Uterus (tissue), 4 donors: ENCODE data around the gene GPR107. TPM values are rescaled to one million over a fixed set of nuclear protein-coding genes. Genes with fewer than 3 reads are reported as not detected.
A peak's percentile ranks its signal among the peaks of the same experiment; 100 is the strongest.

Experiments used
- DNase-seq, 2 donors: peaks; one replicate each; pipeline ENCODE4 v3.0.0-alpha.2; 2019 to 2020
- H3K27ac ChIP-seq, 2 donors: fragments of 200-600 bp; sonication (generic); 1 replicate in 1 of 2; 2 replicates in 1 of 2; pipeline ENCODE4 v1.5.1; 2016 to 2018
- H3K27me3 ChIP-seq, 2 donors: fragments of 200-600 bp; sonication (generic); one replicate each; pipeline ENCODE4 v1.5.1; 2018 to 2019; ENCODE audit warnings: control low read depth in 1 of 2
- H3K36me3 ChIP-seq, 2 donors: fragments of 200-600 bp; sonication (generic); one replicate each; pipeline ENCODE4 v1.5.1; 2019; ENCODE audit warnings: control low read depth in 1 of 2
- H3K4me1 ChIP-seq, 2 donors: fragments of 200-600 bp; sonication (generic); one replicate each; pipeline ENCODE4 v1.5.1; 2018 to 2019; ENCODE audit warnings: control low read depth in 1 of 2
- H3K4me3 ChIP-seq, 2 donors: fragments of 200-600 bp; sonication (generic); 1 replicate in 1 of 2; 2 replicates in 1 of 2; pipeline ENCODE4 v1.5.1; 2018 to 2019; ENCODE audit warnings: mild to moderate bottlenecking in 1 of 2
- H3K9me3 ChIP-seq, 2 donors: fragments of 200-600 bp; sonication (generic); one replicate each; pipeline ENCODE4 v1.5.1; 2019; ENCODE audit warnings: control low read depth in 1 of 2
- POLR2A ChIP-seq, 2 donors: fragments of 450-650 bp; IDR thresholded peaks; one replicate each; pipeline ENCODE4 v1.6.1; 2016; ENCODE audit warnings: antibody characterized with exemption in 2 of 2, mild to moderate bottlenecking in 1 of 2, moderate library complexity in 1 of 2
- intact Hi-C: fragments of 100-400 bp; cut with DNase I; formaldehyde crosslinking; loops from one replicate; pipeline ENCODE4 v1.15.1; 2023; ENCODE audit warnings: low total_unique reads
- small RNA-seq: library from RNA; depleted of rRNA; stranded (forward); fragments of <200 nt; gene quantifications from one replicate; pipeline ENCODE3, GENCODE V24; 2016
- total RNA-seq, 4 donors: library from RNA; depleted of rRNA in 3 of 4; stranded (reverse); fragments of >200 nt in 3 of 4; gene quantifications; one replicate each; pipeline versions ENCODE4 v1.1.0 to v1.2.4, GENCODE V29; 2014 to 2023
- TF ChIP-seq, protein P1 (sequence below), 4 experiments: fragments of 200-600 bp in 2 of 4; fragments of 450-650 bp in 2 of 4; sonication (generic) in 2 of 4; IDR thresholded peaks; one replicate each; pipeline ENCODE4 v1.5.1; 2016 to 2019; ENCODE audit warnings: antibody characterized with exemption in 4 of 4, mild to moderate bottlenecking in 2 of 4, moderate library complexity in 1 of 4
- donor health status: DM: yes; HTN: yes; CAD: no.

GPR107 gene
- total RNA-seq, 4 donors from 2014 or later, result 10.8 to 41.5 (median 26.7) TPM

- peak overlapping the region; percentile 93 to 95 for H3K27ac ChIP-seq
- peaks cover 0 to 7% of the 10 kb centered on the region in 2 donors for H3K4me1 ChIP-seq
- intact Hi-C loops, result no loop called here
- peak in 1 of 2 donors; percentile 26 for DNase-seq
- no peak for TF ChIP-seq POLR2A (IDR thresholded peaks at IDR 0.05)
- TF ChIP-seq, protein P1, sequence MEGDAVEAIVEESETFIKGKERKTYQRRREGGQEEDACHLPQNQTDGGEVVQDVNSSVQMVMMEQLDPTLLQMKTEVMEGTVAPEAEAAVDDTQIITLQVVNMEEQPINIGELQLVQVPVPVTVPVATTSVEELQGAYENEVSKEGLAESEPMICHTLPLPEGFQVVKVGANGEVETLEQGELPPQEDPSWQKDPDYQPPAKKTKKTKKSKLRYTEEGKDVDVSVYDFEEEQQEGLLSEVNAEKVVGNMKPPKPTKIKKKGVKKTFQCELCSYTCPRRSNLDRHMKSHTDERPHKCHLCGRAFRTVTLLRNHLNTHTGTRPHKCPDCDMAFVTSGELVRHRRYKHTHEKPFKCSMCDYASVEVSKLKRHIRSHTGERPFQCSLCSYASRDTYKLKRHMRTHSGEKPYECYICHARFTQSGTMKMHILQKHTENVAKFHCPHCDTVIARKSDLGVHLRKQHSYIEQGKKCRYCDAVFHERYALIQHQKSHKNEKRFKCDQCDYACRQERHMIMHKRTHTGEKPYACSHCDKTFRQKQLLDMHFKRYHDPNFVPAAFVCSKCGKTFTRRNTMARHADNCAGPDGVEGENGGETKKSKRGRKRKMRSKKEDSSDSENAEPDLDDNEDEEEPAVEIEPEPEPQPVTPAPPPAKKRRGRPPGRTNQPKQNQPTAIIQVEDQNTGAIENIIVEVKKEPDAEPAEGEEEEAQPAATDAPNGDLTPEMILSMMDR (IDR thresholded peaks at IDR 0.05), result no peak
- no peaks in the 10 kb centered on the region for H3K27me3 ChIP-seq
- H3K4me3 ChIP-seq, result peak overlapping the region; percentile 16 to 30
- no peaks in the 10 kb centered on the region for H3K36me3 ChIP-seq
- no peaks in the 10 kb centered on the region for H3K9me3 ChIP-seq
These were observed 132.3 kb downstream of the GPR107 start for GRCh38 chr9:130186051-130186450.

DNA sequence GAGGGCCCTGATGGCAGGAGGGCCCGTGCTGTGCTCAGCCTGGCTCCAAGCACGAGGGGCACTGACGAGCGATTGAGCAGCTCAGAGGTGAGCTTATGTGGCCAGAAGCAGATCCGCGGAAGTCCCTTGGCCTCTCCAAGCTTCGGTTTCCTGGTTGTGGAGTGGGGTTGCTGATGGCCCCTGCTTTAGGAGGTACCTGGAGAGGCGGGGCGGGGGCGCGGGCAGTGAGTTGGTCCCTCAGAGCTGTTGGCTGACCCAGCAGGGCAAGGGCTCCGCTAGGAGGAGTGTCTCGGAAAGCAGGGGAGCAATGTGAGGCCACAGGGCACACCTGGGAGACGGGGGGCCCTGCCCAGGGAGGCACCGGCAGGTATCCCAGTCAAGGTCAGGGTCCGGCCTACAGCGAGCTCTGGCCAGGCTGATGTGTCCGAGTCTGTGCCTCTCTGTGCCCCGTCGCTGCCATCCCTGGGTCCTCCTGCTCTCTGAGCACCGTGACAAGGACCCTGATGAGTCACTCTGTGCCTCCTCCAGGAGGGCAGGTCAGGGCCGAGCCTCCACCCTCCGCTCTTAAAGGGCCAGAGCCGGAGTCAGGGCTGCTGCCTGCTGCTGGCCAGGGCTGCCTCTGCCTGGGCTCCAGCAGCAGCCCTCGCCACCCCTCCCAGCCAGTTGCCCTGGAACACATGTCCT is 133.3 kb downstream of the GPR107 start:
- H3K27me3 ChIP-seq, result no peaks in the 10 kb centered on the region
- no peaks in the 10 kb centered on the region for H3K9me3 ChIP-seq
- intact Hi-C loops, result no loop called here
- H3K27ac ChIP-seq, result peak overlapping the region; percentile 93 to 95
- peak; percentile 58 to 77 for DNase-seq
- H3K4me3 ChIP-seq, result peak overlapping the region; percentile 32 to 37
- H3K36me3 ChIP-seq, result no peaks in the 10 kb centered on the region
- H3K4me1 ChIP-seq, result peaks cover 0 to 14% of the 10 kb centered on the region in 2 donors
- TF ChIP-seq POLR2A (IDR thresholded peaks at IDR 0.05), result peak; percentile 9 to 52
- TF ChIP-seq, protein P1 (IDR thresholded peaks at IDR 0.05), result peak in 1 of 4 experiments; percentile 2

DNA sequence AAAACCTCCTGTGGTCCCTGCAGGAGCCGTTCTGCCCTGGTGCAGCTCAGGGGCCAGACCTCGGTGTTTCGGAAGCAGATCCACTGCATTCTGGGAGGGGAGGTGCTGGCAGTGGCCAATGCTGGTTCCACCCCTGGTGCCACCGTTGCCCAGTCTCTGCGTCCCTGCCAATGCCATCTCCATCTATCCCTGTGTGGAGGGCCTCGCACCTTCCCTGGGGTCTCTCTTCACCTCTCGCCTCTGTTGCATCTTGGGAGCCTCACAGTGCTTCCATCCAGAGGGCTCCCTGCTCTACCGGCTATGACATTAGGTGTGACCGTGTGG is 133.8 kb downstream of the GPR107 start:
- Histone ChIP-seq H3K27me3 (no peaks in the 10 kb centered on the region), H3K9me3 (no peaks in the 10 kb centered on the region), H3K27ac (peak overlapping the region; percentile 93 to 95), H3K4me1 (peaks cover 0 to 14% of the 10 kb centered on the region in 2 donors), H3K36me3 (no peaks in the 10 kb centered on the region), H3K4me3 (peak overlapping the region; percentile 32 to 37)
- no peak for DNase-seq
- TF ChIP-seq, protein P1 (IDR thresholded peaks at IDR 0.05), result peak in 1 of 4 experiments; percentile 1
- TF ChIP-seq POLR2A (IDR thresholded peaks at IDR 0.05), result no peak
- intact Hi-C loops, result no loop called here

DNA sequence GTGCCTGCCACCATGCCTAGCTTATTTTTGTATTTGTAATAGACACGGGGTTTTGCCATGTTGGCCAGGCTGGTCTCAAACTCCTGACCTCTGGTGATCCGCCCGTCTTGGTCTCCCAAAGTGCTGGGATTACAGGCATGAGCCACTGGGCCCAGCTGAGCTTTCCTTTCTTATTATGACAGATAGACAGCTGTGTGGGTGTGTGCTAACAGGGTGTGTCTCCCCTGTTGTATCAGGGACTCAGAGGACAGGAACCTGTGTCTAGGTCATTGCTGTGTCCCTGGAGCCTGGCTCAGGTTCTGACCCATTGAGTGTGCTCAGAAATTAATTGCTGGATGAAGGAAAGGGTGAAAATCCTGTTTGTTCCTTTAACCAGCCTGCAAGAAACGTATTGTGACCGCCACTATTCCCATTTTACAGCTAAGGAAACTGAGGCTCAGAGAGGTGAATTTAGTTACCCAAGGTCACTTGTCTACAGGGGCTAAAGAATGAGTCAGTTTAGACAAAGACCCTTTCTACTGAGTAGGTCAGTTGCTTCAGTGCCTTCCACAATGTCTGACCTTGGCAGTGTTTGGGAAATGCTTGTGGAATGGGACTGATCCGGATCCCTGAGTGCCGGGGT is 135.3 kb downstream of the GPR107 start:
- TF ChIP-seq, protein P1 (IDR thresholded peaks at IDR 0.05), result no peak
- no peak for TF ChIP-seq POLR2A (IDR thresholded peaks at IDR 0.05)
- H3K27ac ChIP-seq, result peak overlapping the region in 1 of 2 donors; percentile 95
- H3K4me1 ChIP-seq, result peaks cover 0 to 28% of the 10 kb centered on the region in 2 donors
- H3K36me3 ChIP-seq, result no peaks in the 10 kb centered on the region
- H3K9me3 ChIP-seq, result no peaks in the 10 kb centered on the region
- DNase-seq, result no peak
- intact Hi-C loops, result no loop called here
- H3K27me3 ChIP-seq, result no peaks in the 10 kb centered on the region
- H3K4me3 ChIP-seq, result no peak overlapping the region

Small RNAs within 50 kb of the gene (small RNA-seq; reads per million reads assigned to genes)
- not detected for gene RF00019

Other genes with a start within 250 kb of the GPR107 start
- 10 to 100 TPM; 13.1 to 40.3 (median 33.0) TPM for gene TOR1A, start 229.8 kb upstream of the GPR107 start, total RNA-seq
- 10 to 100 TPM; 17.4 to 56.9 (median 35.0) TPM for gene C9orf78, start 218.6 kb upstream of the GPR107 start, total RNA-seq
- gene USP20, start 218.4 kb upstream of the GPR107 start, total RNA-seq, result 10 to 100 TPM in 2 of 4 donors, 1 to 10 TPM in 2; 5.6 to 46.7 (median 11.1) TPM
- 100 to 1,000 TPM in 1 of 4 donors, 10 to 100 TPM in 3; 18.5 to 102 (median 77.2) TPM for gene FNBP1, start 10.7 kb upstream of the GPR107 start, total RNA-seq
- gene NCS1, start 118.5 kb downstream of the GPR107 start, total RNA-seq, result 10 to 100 TPM in 3 of 4 donors, 1 to 10 TPM in 1; 4.1 to 99.3 (median 39.0) TPM
- gene HMCN2, start 211.9 kb downstream of the GPR107 start, total RNA-seq, result 10 to 100 TPM in 3 of 4 donors, 1 to 10 TPM in 1; 1.8 to 46.7 (median 24.4) TPM